ENCODE data around the gene FURIN.
"Not testable (repeated sequence)": the region's sequence is repeated elsewhere in the genome, so short reads cannot be mapped to it uniquely, and the experiment has no call there.

Gene FURIN

GRCh38 chr15:90903733-90904536, 35.5 kb downstream of the FURIN start:
- no peak for DNase-seq

GRCh38 chr15:90904746-90905145, 36.4 kb downstream of the FURIN start:
- DNase-seq = no peak

- DNase-seq = no peak
Measured at GRCh38 chr15:90905306-90906180, 37.2 kb downstream of the FURIN start.

- no peak for DNase-seq
Measured at GRCh38 chr15:90906181-90906849, 37.9 kb downstream of the FURIN start.

GRCh38 chr15:90907051-90907660, 38.8 kb downstream of the FURIN start:
- DNase-seq = no peak

- no peak for DNase-seq
Measured at GRCh38 chr15:90907838-90908507, 39.6 kb downstream of the FURIN start.

- DNase-seq = not testable (repeated sequence)
Measured at GRCh38 chr15:90909449-90909848, 41.1 kb downstream of the FURIN start.

- no peak for DNase-seq
Measured at GRCh38 chr15:90909976-90910375, 41.6 kb downstream of the FURIN start.

- DNase-seq = no peak
Measured at GRCh38 chr15:90910441-90911301, 42.3 kb downstream of the FURIN start.

- DNase-seq = no peak
Measured at GRCh38 chr15:90911302-90911623, 42.9 kb downstream of the FURIN start.

GRCh38 chr15:90911906-90912769, 43.8 kb downstream of the FURIN start:
- DNase-seq = no peak

GRCh38 chr15:90912770-90913075, 44.3 kb downstream of the FURIN start:
- no peak for DNase-seq

- DNase-seq = no peak
Measured at GRCh38 chr15:90913398-90913944, 45.1 kb downstream of the FURIN start.

- no peak for DNase-seq
Measured at GRCh38 chr15:90914305-90915080, 46.1 kb downstream of the FURIN start.

GRCh38 chr15:90915216-90915807, 46.9 kb downstream of the FURIN start:
- DNase-seq = no peak

- DNase-seq = no peak
Measured at GRCh38 chr15:90915808-90916440, 47.5 kb downstream of the FURIN start.

- no peak for DNase-seq
Measured at GRCh38 chr15:90916461-90916860, 48.1 kb downstream of the FURIN start.

- no peak for DNase-seq
Measured at GRCh38 chr15:90917569-90917968, 49.2 kb downstream of the FURIN start.
